Left lung (tissue), 10 donors: Measurements from ENCODE around the gene CKB. TPM values are rescaled to one million over a fixed set of nuclear protein-coding genes. Genes with fewer than 3 reads are reported as not detected.
A peak's percentile ranks its signal among the peaks of the same experiment; 100 is the strongest.

ENCODE experiments used
- ATAC-seq: fragments of 200-7000 bp; cut with Tn5 transposase; one replicate; pipeline ENCODE4 v1.9.1; 2020; ENCODE audit warnings: moderate library complexity
- DNase-seq, 4 donors: peaks; one replicate each; pipeline ENCODE4 v3.0.0-alpha.2; 2013 to 2020
- H3K27ac ChIP-seq, 2 donors: fragments of 200-600 bp; sonication (generic) in 1 of 2; one replicate each; pipeline versions ENCODE4 v1.5.0 to v1.8.0; 2020 to 2021
- H3K27me3 ChIP-seq, 2 donors: fragments of 200-600 bp; sonication (generic) in 1 of 2; one replicate each; pipeline versions ENCODE4 v1.5.0 to v1.8.0; 2020 to 2021
- H3K36me3 ChIP-seq, 2 donors: fragments of 200-600 bp; sonication (generic) in 1 of 2; one replicate each; pipeline versions ENCODE4 v1.5.0 to v1.8.0; 2020 to 2021
- H3K4me1 ChIP-seq, 2 donors: fragments of 200-600 bp; one replicate each; pipeline ENCODE4 v1.8.0; 2021
- H3K4me3 ChIP-seq, 2 donors: fragments of 200-600 bp; sonication (generic) in 1 of 2; one replicate each; pipeline versions ENCODE4 v1.5.0 to v1.8.0; 2020 to 2021; ENCODE audit warnings: mild to moderate bottlenecking in 1 of 2
- H3K9me3 ChIP-seq, 2 donors: fragments of 200-600 bp; sonication (generic) in 1 of 2; one replicate each; pipeline versions ENCODE4 v1.5.0 to v1.8.0; 2020 to 2021
- CTCF ChIP-seq, 2 donors: fragments of 200-600 bp; sonication (generic) in 1 of 2; IDR thresholded peaks; one replicate each; pipeline versions ENCODE4 v1.5.0 to v1.8.0; 2021; ENCODE audit warnings: antibody characterized with exemption in 2 of 2
- intact Hi-C, 2 donors: fragments of 100-400 bp; cut with DNase I; formaldehyde crosslinking; loops; one replicate each; pipeline versions ENCODE4 v1.11.2 to v1.14.2; 2022
- polyA plus RNA-seq, 6 donors: library from polyadenylated mRNA; unstranded; fragments of 120-200 nt; gene quantifications; one replicate each; pipeline ENCODE4 v1.2.1, GENCODE V29; 2013; ENCODE audit not compliant: insufficient read length in 6 of 6
- total RNA-seq, 2 donors: library from RNA; stranded (reverse); fragmentation: NEBNext Ultra II Directional; extraction: Animal tissue kit (Norgen Biotek cat#: 25700); gene quantifications; one replicate each; pipeline ENCODE4 v1.2.1, GENCODE V29; 2021
- donor health status: DM: no; HTN: yes; CAD: no.
- donor health status: DM: no; HTN: no; CAD: no.

The CKB gene
- total and polyA plus RNA-seq, 8 donors = 129 to 312 (median 210) TPM

- intact Hi-C loops = no loop called here
- DNase-seq = no peak
- H3K27ac ChIP-seq = peak overlapping the region; percentile 64 to 71
- peak overlapping the region in 1 of 2 donors; percentile 9 for H3K4me3 ChIP-seq
- peaks cover 0 to 6% of the 10 kb centered on the region in 2 donors for H3K36me3 ChIP-seq
- peaks cover 11 to 19% of the 10 kb centered on the region in 2 donors for H3K4me1 ChIP-seq
- no peaks in the 10 kb centered on the region for H3K9me3 ChIP-seq
- no peaks in the 10 kb centered on the region for H3K27me3 ChIP-seq
- no peak for ATAC-seq
- no peak for TF ChIP-seq CTCF (IDR thresholded peaks at IDR 0.05)
Measured at GRCh38 chr14:103551338-103551762, 28.7 kb upstream of the CKB start.

GRCh38 chr14:103550451-103551337, 28.1 kb upstream of the CKB start:
- intact Hi-C loops = no loop called here
- no peak for ATAC-seq

DNA sequence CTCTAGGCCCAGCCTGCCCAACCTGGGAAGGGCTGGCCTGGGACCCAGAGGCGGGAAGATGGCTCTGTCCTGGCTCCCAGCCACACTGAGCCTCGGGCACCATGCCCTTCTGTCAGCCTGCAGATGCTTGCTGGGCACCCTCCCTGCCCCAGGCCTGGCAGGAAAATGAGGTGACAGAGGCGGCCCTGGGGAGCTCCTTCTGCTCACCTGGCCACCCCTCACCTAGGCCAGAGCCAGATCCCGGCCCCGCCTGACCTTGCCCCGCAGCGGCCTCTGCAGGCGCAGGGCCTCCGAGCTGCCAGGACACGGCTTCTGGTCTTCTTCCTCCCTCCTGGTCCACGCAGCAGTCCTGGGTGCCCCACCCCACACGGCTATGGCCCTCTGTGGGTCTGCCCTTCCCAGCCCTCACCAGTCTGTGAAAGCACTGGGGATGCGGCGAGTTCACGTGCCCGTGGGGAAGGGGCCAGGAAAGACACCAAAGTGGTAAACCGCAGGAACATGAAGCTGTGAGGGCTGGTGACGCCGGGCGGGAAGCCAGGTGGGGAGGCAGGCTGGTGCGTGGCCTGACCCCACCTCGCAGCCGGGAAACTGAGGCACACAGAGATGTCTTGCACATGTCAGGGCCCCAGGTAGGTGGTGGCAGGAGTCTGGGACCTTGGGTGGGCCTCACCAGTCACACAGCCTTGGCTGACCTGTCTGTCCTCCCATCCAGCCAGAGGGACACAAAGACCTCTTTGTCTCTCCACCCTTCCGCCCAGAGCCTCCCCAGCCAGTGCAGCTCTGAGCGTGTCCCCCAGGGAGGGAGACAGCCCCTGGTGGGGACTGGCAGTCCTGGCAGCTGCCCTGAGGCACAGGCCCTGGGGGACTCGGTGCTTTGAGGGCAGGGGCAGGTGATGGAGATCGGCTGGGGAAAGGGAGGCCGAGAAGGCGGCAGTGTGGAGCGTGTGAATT, 27.0 kb upstream of the CKB start:
- Histone ChIP-seq H3K4me3 (no peak overlapping the region), H3K9me3 (no peaks in the 10 kb centered on the region), H3K27ac (no peak overlapping the region), H3K36me3 (peaks cover 0 to 2% of the 10 kb centered on the region in 2 donors), H3K27me3 (no peaks in the 10 kb centered on the region), H3K4me1 (peaks cover 11 to 19% of the 10 kb centered on the region in 2 donors)
- no peak for TF ChIP-seq CTCF (IDR thresholded peaks at IDR 0.05)
- DNase-seq (peak in 1 of 4 donors; percentile 75), ATAC-seq (no peak)
- intact Hi-C loops = no loop called here

More at GRCh38 chr14:103550451-103551337, 28.1 kb upstream of the CKB start:
- Histone ChIP-seq H3K4me1 (peaks cover 11 to 19% of the 10 kb centered on the region in 2 donors), H3K4me3 (peak overlapping the region in 1 of 2 donors; percentile 9), H3K27me3 (no peaks in the 10 kb centered on the region), H3K36me3 (peaks cover 0 to 6% of the 10 kb centered on the region in 2 donors), H3K9me3 (no peaks in the 10 kb centered on the region), H3K27ac (no peak overlapping the region)
- TF ChIP-seq CTCF (IDR thresholded peaks at IDR 0.05) = no peak
- DNase-seq = peak in 1 of 4 donors; percentile 77

DNA sequence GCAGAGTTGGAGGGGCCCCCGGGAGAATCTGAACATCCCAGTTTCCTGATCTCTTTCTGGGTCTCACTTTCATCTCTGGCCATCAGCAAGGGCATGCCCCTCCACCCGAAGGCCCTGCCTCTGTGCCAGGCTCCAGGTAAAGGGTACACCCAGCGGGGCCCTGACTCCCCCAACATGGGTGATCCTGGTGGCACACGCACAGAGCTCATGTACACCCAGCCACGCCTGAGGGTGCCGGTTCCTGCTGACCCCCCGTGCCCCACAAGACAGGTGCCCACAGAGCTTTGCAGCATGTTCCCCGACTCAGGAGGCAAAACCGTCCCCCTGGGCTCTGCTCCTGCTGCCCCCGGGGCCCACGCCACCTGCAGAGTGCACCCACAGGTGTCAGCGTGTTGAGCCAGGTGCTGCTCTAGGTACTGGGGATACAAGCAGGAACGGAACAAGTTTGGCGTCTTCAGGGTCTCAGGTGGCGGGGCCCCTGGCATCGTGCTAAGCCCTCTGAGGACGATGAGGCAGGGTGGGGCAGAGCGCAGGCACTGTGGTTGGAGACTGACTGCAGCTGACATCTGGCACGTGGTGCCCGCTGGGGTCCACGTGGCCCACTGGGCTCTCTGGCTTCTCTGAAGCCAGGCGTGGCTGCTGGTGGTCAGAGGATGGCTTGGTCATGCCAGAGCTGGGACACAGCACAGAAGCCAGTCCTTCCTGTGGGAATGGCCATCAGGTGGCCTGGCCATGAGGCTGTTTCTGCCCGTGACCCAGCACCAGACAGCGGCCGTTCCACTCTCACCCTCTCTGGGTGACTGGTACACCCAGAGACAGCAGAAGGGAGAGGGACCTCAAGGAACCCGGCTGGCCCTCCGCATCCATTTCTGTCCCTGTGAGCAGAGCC, 26.1 kb upstream of the CKB start:
- Histone ChIP-seq H3K4me3 (no peak overlapping the region), H3K4me1 (peaks cover 19 to 23% of the 10 kb centered on the region in 2 donors), H3K36me3 (no peaks in the 10 kb centered on the region), H3K27ac (no peak overlapping the region), H3K27me3 (no peaks in the 10 kb centered on the region), H3K9me3 (no peaks in the 10 kb centered on the region)
- DNase-seq (peak in 1 of 4 donors; percentile 69), ATAC-seq (no peak)
- TF ChIP-seq CTCF (IDR thresholded peaks at IDR 0.05) = no peak
- intact Hi-C loops = no loop called here
